SK-N-MC (cell line): ENCODE measurements around the gene NME9.

Source experiments
- EZH2 ChIP-seq: fragments of 200-600 bp; sonication (generic); IDR thresholded peaks from one replicate; pipeline ENCODE4 v1.6.1; 2017; ENCODE audit warnings: antibody characterized with exemption
- FOXP2 ChIP-seq: optimal IDR thresholded peaks from 2 replicates; pipeline ENCODE3; 2011; ENCODE audit warnings: mild to moderate bottlenecking, moderate library complexity; ENCODE audit not compliant: insufficient read depth; ENCODE audit errors: extremely low read length, control extremely low read depth
- POLR2AphosphoS5 ChIP-seq: IDR thresholded peaks from 2 replicates; pipeline ENCODE4 v1.6.1; 2012; ENCODE audit warnings: mild to moderate bottlenecking, low read depth, low read length, borderline replicate concordance

GRCh38 chr3:138329984-138330293 is 288 bp upstream of the NME9 start:
- TF ChIP-seq POLR2AphosphoS5 (no peak), EZH2 (no peak), FOXP2 (no peak)
